Small intestine (tissue), 7 donors: ENCODE measurements around the gene WDR43. TPM values are rescaled to one million over a fixed set of nuclear protein-coding genes. Genes with fewer than 3 reads are reported as not detected.

Experiments
- DNase-seq, 2 donors: peaks; one replicate each; pipeline versions ENCODE4 v3.0.0 to v3.0.0-alpha.2; 2013
- FAIRE-seq: peaks from 2 replicates; lab custom pipeline; 2012; peaks lifted over from hg19 to GRCh38; lab: Jason Lieb, UNC
- H3K27ac ChIP-seq, 3 donors: one replicate each; pipeline ENCODE4 v1.5.1; 2013; ENCODE audit warnings: low read length in 2 of 3, mild to moderate bottlenecking in 2 of 3, control low read depth in 1 of 3, inconsistent platforms in 1 of 3, low read depth in 1 of 3, moderate library complexity in 1 of 3
- H3K27me3 ChIP-seq, 3 donors: one replicate each; pipeline ENCODE4 v1.6.1; 2013; ENCODE audit warnings: low read length in 3 of 3, inconsistent platforms in 1 of 3; ENCODE audit not compliant: control insufficient read depth in 3 of 3, insufficient read depth in 3 of 3
- H3K36me3 ChIP-seq, 3 donors: one replicate each; pipeline ENCODE4 v1.6.1; 2013; ENCODE audit warnings: low read length in 3 of 3, inconsistent platforms in 1 of 3, low read depth in 1 of 3, mild to moderate bottlenecking in 1 of 3, moderate library complexity in 1 of 3; ENCODE audit not compliant: control insufficient read depth in 3 of 3, insufficient read depth in 2 of 3
- H3K4me1 ChIP-seq, 3 donors: one replicate each; pipeline ENCODE4 v1.6.1; 2013; ENCODE audit warnings: low read length in 2 of 3, inconsistent platforms in 1 of 3, low read depth in 1 of 3, mild to moderate bottlenecking in 1 of 3, moderate library complexity in 1 of 3; ENCODE audit not compliant: control insufficient read depth in 3 of 3, insufficient read depth in 2 of 3
- H3K4me3 ChIP-seq, 3 donors: one replicate each; pipeline ENCODE4 v1.5.1; 2013; ENCODE audit warnings: low read length in 3 of 3, control low read depth in 1 of 3, inconsistent platforms in 1 of 3, low read depth in 1 of 3, mild to moderate bottlenecking in 1 of 3, moderate library complexity in 1 of 3
- H3K9me3 ChIP-seq, 2 donors: one replicate each; pipeline ENCODE4 v1.6.1; 2013; ENCODE audit warnings: low read depth in 1 of 2, low read length in 1 of 2; ENCODE audit not compliant: control insufficient read depth in 2 of 2, insufficient read depth in 1 of 2
- WGBS, 3 donors: extraction: QIAGEN DNeasy Blood & Tissue Kit; methylation state at CpG; one replicate each; pipeline ENCODE4 v1.1.7; 2013; 5-methylcytosine and 5-hydroxymethylcytosine counted together
- polyA plus RNA-seq, 4 donors: library from polyadenylated mRNA; stranded (reverse) in 3 of 4; unstranded in 1 of 4; fragments of 200-250 nt in 3 of 4; fragments of 120-200 nt in 1 of 4; gene quantifications; one replicate each; pipeline versions ENCODE4 v1.2.1 to v1.2.3, GENCODE V29; 2013
- donor health status: healthy with polysubstance abuse.
- donor health status: control.
- donor health status: control.
- donor health status: Bipolar disorder and iron deficiency.
- donor health status: healthy.

The WDR43 gene
- polyA plus RNA-seq, 4 donors, result 10.5 to 31.4 (median 15.1) TPM

GRCh38 chr2:28994074-28994473 lies 99.6 kb downstream of the WDR43 start:
- WGBS, 3 donors, result 86 to 91% (median 89%) methylated on average over 10 of the region's 10 CpGs
- H3K36me3 ChIP-seq, result no peaks in the 10 kb centered on the region
- peaks cover 0 to 8% (median 0%) of the 10 kb centered on the region in 3 donors for H3K4me1 ChIP-seq
- no peaks in the 10 kb centered on the region for H3K9me3 ChIP-seq
- FAIRE-seq, result no peak
- H3K4me3 ChIP-seq, result no peak overlapping the region
- no peak for DNase-seq
- H3K27me3 ChIP-seq, result peaks cover 0 to 2% (median 0%) of the 10 kb centered on the region in 3 donors
- H3K27ac ChIP-seq, result no peak overlapping the region

GRCh38 chr2:28994679-28995078 lies 100.2 kb downstream of the WDR43 start:
- H3K4me3 ChIP-seq, result no peak overlapping the region
- FAIRE-seq, result no peak
- no peak for DNase-seq
- WGBS, 3 donors, result 77 to 80% (median 78%) methylated on average over 7 of the region's 7 CpGs
- no peaks in the 10 kb centered on the region for H3K9me3 ChIP-seq
- H3K27me3 ChIP-seq, result peaks cover 0 to 2% (median 0%) of the 10 kb centered on the region in 3 donors
- peaks cover 0 to 8% (median 0%) of the 10 kb centered on the region in 3 donors for H3K4me1 ChIP-seq
- no peak overlapping the region for H3K27ac ChIP-seq
- no peaks in the 10 kb centered on the region for H3K36me3 ChIP-seq

- H3K36me3 ChIP-seq, result no peaks in the 10 kb centered on the region
- H3K4me3 ChIP-seq, result no peak overlapping the region
- WGBS, 3 donors, result 72 to 76% (median 74%) methylated on average over 6 of the region's 6 CpGs
- no peak for FAIRE-seq
- peaks cover 0 to 2% (median 0%) of the 10 kb centered on the region in 3 donors for H3K27me3 ChIP-seq
- no peak overlapping the region for H3K27ac ChIP-seq
- H3K4me1 ChIP-seq, result peaks cover 0 to 8% (median 2%) of the 10 kb centered on the region in 3 donors
- DNase-seq, result no peak
- no peaks in the 10 kb centered on the region for H3K9me3 ChIP-seq
These were observed 101.6 kb downstream of the WDR43 start for GRCh38 chr2:28995765-28996750.

GRCh38 chr2:28997237-28997846 lies 102.9 kb downstream of the WDR43 start:
- 50 to 62% (median 58%) methylated on average over 12 of the region's 12 CpGs for WGBS, 3 donors
- Histone ChIP-seq H3K27ac (no peak overlapping the region), H3K27me3 (peaks cover 0 to 2% (median 0%) of the 10 kb centered on the region in 3 donors), H3K4me3 (no peak overlapping the region), H3K36me3 (no peaks in the 10 kb centered on the region), H3K9me3 (no peaks in the 10 kb centered on the region), H3K4me1 (peaks cover 0 to 8% (median 2%) of the 10 kb centered on the region in 3 donors)
- DNase-seq, result no peak
- FAIRE-seq, result no peak

Other genes with a start within 250 kb of the WDR43 start
- 100 to 1,000 TPM in 1 of 4 donors, 10 to 100 TPM in 3; 80.4 to 171 (median 91.0) TPM for gene PPP1CB, start 142.8 kb upstream of the WDR43 start, polyA plus RNA-seq
- 1 to 10 TPM in 1 of 4 donors, under 1 TPM in 1, not detected in 2; 0.06 to 2.4 TPM for gene SPDYA, start 83.8 kb upstream of the WDR43 start, polyA plus RNA-seq
- 10 to 100 TPM; 15.5 to 58.8 (median 26.4) TPM for gene TRMT61B, start 24.4 kb upstream of the WDR43 start, polyA plus RNA-seq
- gene TOGARAM2, start 86.6 kb downstream of the WDR43 start, polyA plus RNA-seq, result 1 to 10 TPM in 1 of 4 donors, under 1 TPM in 3; under 0.01 to 1.1 (median 0.79) TPM
- not detected for gene PCARE, start 179.9 kb downstream of the WDR43 start, polyA plus RNA-seq
- gene CLIP4, start 220.7 kb downstream of the WDR43 start, polyA plus RNA-seq, result 1 to 10 TPM in 2 of 4 donors, under 1 TPM in 2; 0.52 to 5.8 (median 1.1) TPM